Heart left ventricle (tissue), 13 donors: ENCODE results near the gene TUBE1.

Source experiments
- CTCF ChIP-seq, 12 donors: fragments of 200-600 bp; sonication (generic) in 4 of 12; IDR thresholded peaks; one replicate each; pipeline versions ENCODE4 v1.5.0 to v1.8.0; 2018 to 2022; ENCODE audit warnings: antibody characterized with exemption in 12 of 12, mild to moderate bottlenecking in 5 of 12
- POLR2A ChIP-seq, 2 donors: fragments of 450-650 bp; IDR thresholded peaks; one replicate each; pipeline ENCODE4 v1.6.1; 2017; ENCODE audit warnings: antibody characterized with exemption in 2 of 2, mild to moderate bottlenecking in 2 of 2, moderate library complexity in 2 of 2
- donor health status: ischemic (EF 13 %, LVEDD 7.1; RV severe dilation, severe dysfunction).
- donor health status: DM: no; HTN: yes; CAD: no.
- donor health status: DM: no; HTN: no; CAD: no.
- donor health status: ischemic (EF 25% LVEDD 6.9; RV normal size, moderate dysfunction).
- donor health status: ischemic (EF 25% LVEDD 5.7; RV mildly dilated, moderate dysfunction).
- donor health status: ischemic (EF 35%, LVEDD 5.7; RV mildly dilated, moderate dysfunction).
- donor health status: nonischemic (EF 11% LVEDD 7.7; RV severe dilation, severe dysfunction).
- donor health status: DM: yes; HTN: yes; CAD: no.
- donor health status: PGD.
- donor health status: ischemic (EF 29% LVEDD 5.4; RV normal size, mild dysfunction).
- donor health status: nonischemic (EF 23%, LVEDD 6.1; RV moderate dilation, normal function).

- TF ChIP-seq CTCF (IDR thresholded peaks at IDR 0.05) (no peak), POLR2A (IDR thresholded peaks at IDR 0.05) (no peak)
These were observed 51.1 kb downstream of the TUBE1 start for GRCh38 chr6:112036088-112036637.
